Measurements from ENCODE around the gene SUGCT. TPM values are rescaled to one million over a fixed set of nuclear protein-coding genes. Genes with fewer than 3 reads are reported as not detected.

Gene SUGCT
- total RNA-seq, 1 donor: 9.9 TPM

DNA sequence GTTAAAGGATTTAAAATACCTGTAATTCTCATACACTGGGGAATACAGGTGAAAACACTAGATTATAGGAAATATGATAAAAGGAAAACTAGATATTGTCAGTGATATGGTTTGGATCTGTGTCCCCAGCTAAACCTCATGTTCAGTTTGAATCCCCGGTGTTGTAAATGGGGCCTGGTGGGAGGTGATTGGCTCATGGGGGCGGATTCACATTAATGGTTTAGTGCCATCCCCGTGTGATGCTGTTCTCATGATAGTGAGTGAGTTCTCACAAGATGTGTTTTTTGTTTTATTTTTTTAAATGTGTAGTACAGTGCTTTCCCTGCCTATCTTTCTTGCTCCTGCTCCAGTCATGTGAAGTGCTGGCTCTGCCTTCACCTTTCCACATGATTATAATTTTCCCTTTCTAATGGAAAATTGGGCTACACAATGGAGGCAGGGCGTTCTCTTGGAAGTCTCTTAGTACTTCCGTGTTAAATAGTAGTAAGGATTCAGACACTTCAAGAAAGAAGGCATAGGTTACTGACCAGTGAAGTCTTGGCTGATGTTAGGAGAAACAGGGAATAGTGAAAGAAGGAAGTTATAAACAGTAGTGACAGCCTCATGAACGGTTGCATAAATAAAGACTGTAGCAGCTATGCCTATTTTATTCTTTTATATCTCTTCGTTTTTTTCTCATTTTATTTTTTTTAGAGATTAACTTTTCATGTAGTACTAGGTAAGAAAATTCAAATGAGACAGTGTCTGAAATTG lies 386.4 kb downstream of the SUGCT start:
- TF ChIP-seq, protein P1, sequence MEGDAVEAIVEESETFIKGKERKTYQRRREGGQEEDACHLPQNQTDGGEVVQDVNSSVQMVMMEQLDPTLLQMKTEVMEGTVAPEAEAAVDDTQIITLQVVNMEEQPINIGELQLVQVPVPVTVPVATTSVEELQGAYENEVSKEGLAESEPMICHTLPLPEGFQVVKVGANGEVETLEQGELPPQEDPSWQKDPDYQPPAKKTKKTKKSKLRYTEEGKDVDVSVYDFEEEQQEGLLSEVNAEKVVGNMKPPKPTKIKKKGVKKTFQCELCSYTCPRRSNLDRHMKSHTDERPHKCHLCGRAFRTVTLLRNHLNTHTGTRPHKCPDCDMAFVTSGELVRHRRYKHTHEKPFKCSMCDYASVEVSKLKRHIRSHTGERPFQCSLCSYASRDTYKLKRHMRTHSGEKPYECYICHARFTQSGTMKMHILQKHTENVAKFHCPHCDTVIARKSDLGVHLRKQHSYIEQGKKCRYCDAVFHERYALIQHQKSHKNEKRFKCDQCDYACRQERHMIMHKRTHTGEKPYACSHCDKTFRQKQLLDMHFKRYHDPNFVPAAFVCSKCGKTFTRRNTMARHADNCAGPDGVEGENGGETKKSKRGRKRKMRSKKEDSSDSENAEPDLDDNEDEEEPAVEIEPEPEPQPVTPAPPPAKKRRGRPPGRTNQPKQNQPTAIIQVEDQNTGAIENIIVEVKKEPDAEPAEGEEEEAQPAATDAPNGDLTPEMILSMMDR (IDR thresholded peaks at IDR 0.05; ENCODE audit: insufficient read depth, low read depth, low read length): no peak
- H3K4me3 ChIP-seq (ENCODE audit: low read depth, low read length): no peak overlapping the region
- DNase-seq (ENCODE audit: low read depth): no peak

DNA sequence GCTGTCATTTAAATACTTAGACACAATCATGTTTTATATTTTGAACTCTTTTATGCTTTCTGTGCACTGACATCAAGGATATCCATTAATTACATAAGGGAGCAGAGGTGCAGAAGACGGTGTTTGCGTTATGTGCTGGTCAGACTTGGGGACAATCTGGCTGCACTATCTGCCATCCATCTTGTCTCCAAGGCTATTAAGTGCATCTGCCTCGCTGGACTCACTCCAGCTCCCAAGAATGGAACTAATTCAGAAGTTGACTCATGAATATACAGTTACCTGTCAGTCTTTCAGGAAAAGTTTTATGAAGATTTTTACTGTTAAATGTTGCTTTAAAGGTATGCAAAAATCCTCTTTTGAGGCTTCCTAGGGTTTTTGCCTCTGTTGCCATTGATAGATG lies 391.0 kb downstream of the SUGCT start:
- TF ChIP-seq, protein P1 (IDR thresholded peaks at IDR 0.05; ENCODE audit: insufficient read depth, low read depth, low read length): no peak
- no peak overlapping the region for H3K4me3 ChIP-seq (ENCODE audit: low read depth, low read length)
- DNase-seq (ENCODE audit: low read depth): no peak

DNA sequence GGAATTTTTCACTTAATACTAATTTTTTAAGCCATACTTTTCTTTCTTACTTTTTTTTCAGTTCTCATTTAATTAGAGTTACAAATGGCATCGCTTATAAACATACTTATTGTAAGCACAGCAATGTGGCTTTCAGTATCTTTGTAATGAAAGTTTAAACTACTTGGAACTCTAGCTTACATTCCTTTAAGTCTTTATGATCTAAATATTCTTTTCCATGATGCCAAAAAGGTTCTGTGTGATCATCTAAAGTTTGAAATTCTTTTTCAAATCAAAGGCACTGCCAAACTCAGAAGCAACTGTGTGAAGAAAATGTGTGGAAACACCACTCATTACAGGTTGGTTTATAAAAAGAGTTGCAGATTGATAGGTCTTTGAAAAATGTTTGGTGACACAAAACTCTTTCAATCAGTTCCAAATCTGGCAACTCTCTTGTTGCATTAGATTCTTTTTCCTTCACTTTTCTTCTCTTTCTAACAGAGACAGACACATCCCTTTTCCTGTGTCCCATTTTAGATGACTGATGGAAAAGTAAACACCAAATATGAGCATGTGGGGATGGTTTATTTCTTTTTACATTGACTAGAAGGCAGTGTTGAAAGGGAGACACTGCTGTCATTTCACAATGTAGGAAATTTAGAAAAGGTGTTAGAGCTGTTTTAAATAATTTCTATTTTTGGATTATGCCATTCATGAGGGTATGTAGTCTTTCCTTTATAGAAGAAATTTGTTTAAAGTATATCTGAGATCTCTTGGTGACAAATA lies 392.3 kb downstream of the SUGCT start:
- DNase-seq (ENCODE audit: low read depth): no peak
- TF ChIP-seq, protein P1 (IDR thresholded peaks at IDR 0.05; ENCODE audit: insufficient read depth, low read depth, low read length): no peak
- H3K4me3 ChIP-seq (ENCODE audit: low read depth, low read length): no peak overlapping the region

DNA sequence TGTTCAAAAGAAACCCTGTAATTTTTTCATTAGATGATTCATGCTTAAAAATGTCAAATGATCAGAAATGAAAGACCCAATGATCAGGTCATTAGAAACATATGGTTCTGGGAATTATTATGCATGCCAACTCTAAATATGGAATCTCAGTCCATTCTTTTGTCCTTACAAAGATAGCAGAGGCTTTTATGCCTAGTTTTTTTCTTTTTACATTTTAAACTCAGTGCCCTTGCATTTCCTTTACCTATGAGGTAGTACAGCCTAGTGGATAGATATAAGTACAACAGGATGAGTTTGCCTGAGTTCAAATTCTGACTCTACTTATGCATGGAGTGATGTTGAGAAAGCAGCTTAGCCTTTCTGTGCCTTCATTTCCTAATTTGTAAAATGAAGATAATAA lies 392.9 kb downstream of the SUGCT start:
- H3K4me3 ChIP-seq (ENCODE audit: low read depth, low read length): no peak overlapping the region
- no peak for DNase-seq (ENCODE audit: low read depth)
- TF ChIP-seq, protein P1 (IDR thresholded peaks at IDR 0.05; ENCODE audit: insufficient read depth, low read depth, low read length): no peak

DNA sequence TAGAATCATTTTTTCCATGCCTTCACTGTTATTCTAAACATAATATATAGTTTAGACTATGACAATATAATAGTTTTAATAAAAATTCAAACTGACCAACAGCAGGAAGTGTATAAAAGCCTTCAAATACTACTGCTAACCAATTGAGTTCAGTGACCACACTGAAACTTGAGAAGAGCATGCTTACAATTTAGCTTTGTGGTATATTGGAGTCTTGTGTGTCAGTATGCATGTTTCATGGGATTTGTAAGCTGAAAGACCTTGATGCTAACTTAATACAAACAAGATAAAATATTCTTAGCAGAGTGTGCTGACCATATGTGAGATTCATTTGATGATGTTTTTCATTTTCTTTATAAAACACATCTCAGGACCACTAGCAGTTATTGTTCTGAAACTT lies 395.5 kb downstream of the SUGCT start:
- TF ChIP-seq, protein P1 (IDR thresholded peaks at IDR 0.05; ENCODE audit: insufficient read depth, low read depth, low read length): no peak

DNA sequence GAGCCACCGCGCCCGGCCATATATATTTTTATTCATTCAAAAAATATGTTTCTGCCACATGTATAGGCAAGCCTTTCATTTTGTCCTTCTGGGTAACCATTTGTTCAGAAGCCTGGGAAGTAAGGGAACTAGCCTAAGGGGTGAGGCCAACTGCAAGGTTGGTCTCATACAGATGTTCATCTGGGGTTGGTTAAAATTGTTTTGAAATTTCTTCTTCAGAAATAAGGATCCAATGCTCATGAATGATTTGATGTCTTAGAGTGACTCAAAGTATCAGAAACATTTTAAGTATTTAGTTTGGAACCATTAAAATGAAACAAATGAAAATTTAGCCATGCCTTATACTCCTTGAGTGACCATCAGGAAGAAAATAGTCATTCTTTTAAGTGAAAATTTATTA lies 397.2 kb downstream of the SUGCT start:
- H3K4me3 ChIP-seq (ENCODE audit: low read depth, low read length): no peak overlapping the region
- DNase-seq (ENCODE audit: low read depth): no peak
- TF ChIP-seq, protein P1 (IDR thresholded peaks at IDR 0.05; ENCODE audit: insufficient read depth, low read depth, low read length): no peak

More for the DNA sequence above, 395.5 kb downstream of the SUGCT start:
- H3K4me3 ChIP-seq (ENCODE audit: low read depth, low read length): no peak overlapping the region
- no peak for DNase-seq (ENCODE audit: low read depth)
